ENCODE measurements around the gene EVC2. TPM values are rescaled to one million over a fixed set of nuclear protein-coding genes. Genes with fewer than 3 reads are reported as not detected.

The EVC2 gene
- total RNA-seq, 1 experiment from 2014 or later = not detected

GRCh38 chr4:5539584-5539983, 168.8 kb downstream of the EVC2 start:
- CTCF ChIA-PET = interaction anchor here (0.6 kb wide), 1 partner anchor 276 kb away, joined by 4 read pairs; no protein-coding TSS in a partner anchor

DNA sequence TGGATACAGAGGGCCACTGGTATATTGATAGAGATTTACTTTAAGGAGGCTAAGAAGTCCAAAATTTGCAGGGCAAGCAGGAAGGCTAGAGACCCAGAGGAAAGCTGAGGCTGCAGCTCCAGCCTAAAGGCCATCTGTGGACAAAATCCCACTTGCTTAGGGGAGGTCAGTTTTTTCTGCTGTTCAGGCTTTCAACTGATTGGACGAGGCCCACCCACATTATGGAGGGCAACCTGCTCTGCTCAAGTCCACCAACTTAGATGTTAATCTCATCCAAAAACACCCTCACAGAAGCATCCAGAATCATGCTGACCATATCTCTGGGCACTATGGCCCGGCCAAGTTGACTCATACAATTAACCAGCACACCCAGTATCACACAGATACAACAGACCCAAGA, 176.3 kb downstream of the EVC2 start:
- Histone ChIP-seq H3K27ac (ENCODE audit: low read length) (no peak overlapping the region), H3K9me3 (ENCODE audit: control insufficient read depth, insufficient read depth, low read depth, low read length) (no peaks in the 10 kb centered on the region), H3K4me3 (ENCODE audit: low read depth in 2 of 2, low read length in 2 of 2) (no peak overlapping the region), H3K27me3 (ENCODE audit: control insufficient read depth, insufficient read depth, low read length) (no peaks in the 10 kb centered on the region), H3K4me1 (ENCODE audit: control insufficient read depth, insufficient read depth, low read length) (no peaks in the 10 kb centered on the region), H3K36me3 (ENCODE audit: control insufficient read depth, insufficient read depth, low read length) (no peaks in the 10 kb centered on the region)
- in situ Hi-C loops (cut with HindIII; ENCODE audit: low pct_unique_long_range_greater_than_20kb, low sequenced_read_pairs) (no loop called here), intact Hi-C loops (cut with micrococcal nuclease; ENCODE audit: unreplicated experiment) (no loop called here)
- ChIA-PET CTCF (no interaction called here), POLR2A (no interaction called here)
- no peak for TF ChIP-seq CTCF (IDR thresholded peaks at IDR 0.05)
- TF ChIP-seq SIN3A (IDR thresholded peaks at IDR 0.05; ENCODE audit: borderline replicate concordance, insufficient read depth, low read depth, low read length) = no peak
- TF ChIP-seq, protein P1, sequence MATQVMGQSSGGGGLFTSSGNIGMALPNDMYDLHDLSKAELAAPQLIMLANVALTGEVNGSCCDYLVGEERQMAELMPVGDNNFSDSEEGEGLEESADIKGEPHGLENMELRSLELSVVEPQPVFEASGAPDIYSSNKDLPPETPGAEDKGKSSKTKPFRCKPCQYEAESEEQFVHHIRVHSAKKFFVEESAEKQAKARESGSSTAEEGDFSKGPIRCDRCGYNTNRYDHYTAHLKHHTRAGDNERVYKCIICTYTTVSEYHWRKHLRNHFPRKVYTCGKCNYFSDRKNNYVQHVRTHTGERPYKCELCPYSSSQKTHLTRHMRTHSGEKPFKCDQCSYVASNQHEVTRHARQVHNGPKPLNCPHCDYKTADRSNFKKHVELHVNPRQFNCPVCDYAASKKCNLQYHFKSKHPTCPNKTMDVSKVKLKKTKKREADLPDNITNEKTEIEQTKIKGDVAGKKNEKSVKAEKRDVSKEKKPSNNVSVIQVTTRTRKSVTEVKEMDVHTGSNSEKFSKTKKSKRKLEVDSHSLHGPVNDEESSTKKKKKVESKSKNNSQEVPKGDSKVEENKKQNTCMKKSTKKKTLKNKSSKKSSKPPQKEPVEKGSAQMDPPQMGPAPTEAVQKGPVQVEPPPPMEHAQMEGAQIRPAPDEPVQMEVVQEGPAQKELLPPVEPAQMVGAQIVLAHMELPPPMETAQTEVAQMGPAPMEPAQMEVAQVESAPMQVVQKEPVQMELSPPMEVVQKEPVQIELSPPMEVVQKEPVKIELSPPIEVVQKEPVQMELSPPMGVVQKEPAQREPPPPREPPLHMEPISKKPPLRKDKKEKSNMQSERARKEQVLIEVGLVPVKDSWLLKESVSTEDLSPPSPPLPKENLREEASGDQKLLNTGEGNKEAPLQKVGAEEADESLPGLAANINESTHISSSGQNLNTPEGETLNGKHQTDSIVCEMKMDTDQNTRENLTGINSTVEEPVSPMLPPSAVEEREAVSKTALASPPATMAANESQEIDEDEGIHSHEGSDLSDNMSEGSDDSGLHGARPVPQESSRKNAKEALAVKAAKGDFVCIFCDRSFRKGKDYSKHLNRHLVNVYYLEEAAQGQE (IDR thresholded peaks at IDR 0.05; ENCODE audit: insufficient read depth in 1 of 2, low read depth in 2 of 2, low read length in 1 of 2) = no peak
- TF ChIP-seq TCF7L2 (IDR thresholded peaks at IDR 0.05; ENCODE audit: low read depth, low read length) = no peak
- no peak for TF ChIP-seq POLR2AphosphoS5 (IDR thresholded peaks at IDR 0.05; ENCODE audit: low read depth, low read length)
- no peak for ATAC-seq
- no peak for DNase-seq (ENCODE audit: low read depth, low spot score)
- BruUV-seq (replicated peaks) = no TSS peak

More at GRCh38 chr4:5539584-5539983, 168.8 kb downstream of the EVC2 start:
- intact Hi-C loops (cut with micrococcal nuclease; ENCODE audit: unreplicated experiment) (no loop called here), in situ Hi-C loops (cut with HindIII; ENCODE audit: low pct_unique_long_range_greater_than_20kb, low sequenced_read_pairs) (no loop called here)
- H3K36me3 ChIP-seq (ENCODE audit: control insufficient read depth, insufficient read depth, low read length) = no peaks in the 10 kb centered on the region
- ATAC-seq (no peak), DNase-seq (ENCODE audit: low read depth, low spot score) (no peak)
- no peak overlapping the region for H3K4me3 ChIP-seq (ENCODE audit: low read depth in 2 of 2, low read length in 2 of 2)
- POLR2A ChIA-PET = no interaction called here
- H3K9me3 ChIP-seq (ENCODE audit: control insufficient read depth, insufficient read depth, low read depth, low read length) = no peaks in the 10 kb centered on the region
- no peaks in the 10 kb centered on the region for H3K4me1 ChIP-seq (ENCODE audit: control insufficient read depth, insufficient read depth, low read length)
- no peak overlapping the region for H3K27ac ChIP-seq (ENCODE audit: low read length)
- peaks cover 12% of the 10 kb centered on the region for H3K27me3 ChIP-seq (ENCODE audit: control insufficient read depth, insufficient read depth, low read length)
- TF ChIP-seq, protein P1 (IDR thresholded peaks at IDR 0.05; ENCODE audit: insufficient read depth in 1 of 2, low read depth in 2 of 2, low read length in 1 of 2) = no peak
- TF ChIP-seq POLR2AphosphoS5 (IDR thresholded peaks at IDR 0.05; ENCODE audit: low read depth, low read length) (no peak), TCF7L2 (IDR thresholded peaks at IDR 0.05; ENCODE audit: low read depth, low read length) (no peak), CTCF (IDR thresholded peaks at IDR 0.05) (no peak), SIN3A (IDR thresholded peaks at IDR 0.05; ENCODE audit: borderline replicate concordance, insufficient read depth, low read depth, low read length) (no peak)
- no TSS peak for BruUV-seq (replicated peaks)
